COR-L47 (cell line): ENCODE data around the gene MARK3.
"Not testable (repeated sequence)": the region's sequence is repeated elsewhere in the genome, so short reads cannot be mapped to it uniquely, and the experiment has no call there.

Experiments
- DNase-seq: peaks from one replicate; lab custom pipeline; 2025; lab: John Stamatoyannopoulos, UW

MARK3 gene

GRCh38 chr14:103514596-103515421 is 129.6 kb downstream of the MARK3 start:
- DNase-seq: no peak

GRCh38 chr14:103516426-103517173 is 131.4 kb downstream of the MARK3 start:
- DNase-seq: no peak

GRCh38 chr14:103517174-103517566 is 132.0 kb downstream of the MARK3 start:
- DNase-seq: no peak

GRCh38 chr14:103517721-103518421 is 132.7 kb downstream of the MARK3 start:
- DNase-seq: no peak

- peak; percentile 73 for DNase-seq
Observed at GRCh38 chr14:103518422-103519042, 133.3 kb downstream of the MARK3 start.

- no peak for DNase-seq
Observed at GRCh38 chr14:103519043-103519836, 134.0 kb downstream of the MARK3 start.

- no peak for DNase-seq
Observed at GRCh38 chr14:103519837-103520212, 134.6 kb downstream of the MARK3 start.

GRCh38 chr14:103520269-103520656 is 135.0 kb downstream of the MARK3 start:
- DNase-seq: no peak

- peak; percentile 98 for DNase-seq
Observed at GRCh38 chr14:103520657-103521437, 135.6 kb downstream of the MARK3 start.

GRCh38 chr14:103521438-103521950 is 136.3 kb downstream of the MARK3 start:
- peak; percentile 58 for DNase-seq

GRCh38 chr14:103521951-103522563 is 136.8 kb downstream of the MARK3 start:
- peak; percentile 52 for DNase-seq

GRCh38 chr14:103522649-103523574 is 137.7 kb downstream of the MARK3 start, which contains the start of gene CKB:
Gene CKB (minus strand): TSS chr14:103522830. CDS start chr14:103522493, 337 bp downstream.
- DNase-seq: peak; percentile 94

- no peak for DNase-seq
Observed at GRCh38 chr14:103523575-103523954, 138.3 kb downstream of the MARK3 start.

- no peak for DNase-seq
Observed at GRCh38 chr14:103524002-103524935, 139.1 kb downstream of the MARK3 start.

GRCh38 chr14:103525430-103526246 is 140.4 kb downstream of the MARK3 start:
- DNase-seq: not testable (repeated sequence)

- no peak for DNase-seq
Observed at GRCh38 chr14:103526247-103526913, 141.2 kb downstream of the MARK3 start.
